K562 (cell line): ENCODE measurements around the gene POLG. TPM values are rescaled to one million over a fixed set of nuclear protein-coding genes. Genes with fewer than 3 reads are reported as not detected.

Source experiments
- C11orf30 ChIP-seq: fragments of 450-650 bp; IDR thresholded peaks from 2 replicates; pipeline ENCODE4 v1.6.1; 2016; ENCODE audit warnings: low read depth, mild to moderate bottlenecking
- HNRNPH1 ChIP-seq: fragments of 200-400 bp; formaldehyde crosslinking; optimal IDR thresholded peaks from 2 replicates; pipeline ENCODE3; 2017; ENCODE audit warnings: low read depth, mild to moderate bottlenecking, low read length, moderate library complexity
- NFE2 ChIP-seq: IDR thresholded peaks from 2 replicates; pipeline ENCODE4 v1.6.1; 2014; ENCODE audit warnings: antibody characterized with exemption, low read depth
- PCBP2 ChIP-seq: fragments of 200-400 bp; formaldehyde crosslinking; IDR thresholded peaks from 2 replicates; pipeline ENCODE4 v1.6.1; 2018; ENCODE audit warnings: low read length, low read depth, mild to moderate bottlenecking, moderate library complexity; ENCODE audit not compliant: poor library complexity, severe bottlenecking
- POLR2AphosphoS5 ChIP-seq: IDR thresholded peaks from 2 replicates; pipeline ENCODE4 v1.6.1; 2011; ENCODE audit warnings: mild to moderate bottlenecking, low read depth, low read length, moderate library complexity; ENCODE audit not compliant: control insufficient read depth, insufficient read depth
- POLR3A ChIP-seq: IDR thresholded peaks from 2 replicates; pipeline ENCODE4 v1.6.1; 2011; ENCODE audit warnings: borderline replicate concordance, mild to moderate bottlenecking, moderate library complexity; ENCODE audit not compliant: insufficient read length, insufficient read depth; ENCODE audit errors: extremely low read depth
- SETDB1 ChIP-seq: IDR thresholded peaks from one replicate; pipeline ENCODE4 v1.6.1; 2012; ENCODE audit warnings: low read length, control low read depth, inconsistent platforms
- SIN3A ChIP-seq, 2 experiments: fragments of 150-350 bp in 1 of 2; IDR thresholded peaks; 2 replicates each; pipeline ENCODE4 v1.6.1; 2011 to 2016; ENCODE audit warnings: borderline replicate concordance in 2 of 2, low read depth in 2 of 2, low read length in 2 of 2, mild to moderate bottlenecking in 2 of 2, moderate library complexity in 2 of 2; ENCODE audit not compliant: control insufficient read depth in 1 of 2
- XRCC4 ChIP-seq: IDR thresholded peaks from one replicate; pipeline ENCODE4 v1.6.1; 2011; ENCODE audit not compliant: insufficient read depth, insufficient read length; ENCODE audit errors: extremely low read depth
- ZBED1 ChIP-seq: IDR thresholded peaks from 2 replicates; pipeline ENCODE4 v1.6.1; 2014
- ZFPM2 ChIP-seq: fragments of 250-450 bp; sonication (Bioruptor Pico); IDR thresholded peaks from 2 replicates; pipeline ENCODE4 v1.5.1; 2022; ENCODE audit warnings: mild to moderate bottlenecking
- ZNF12 ChIP-seq: sonication (generic); formaldehyde crosslinking; IDR thresholded peaks from 2 replicates; pipeline ENCODE4 v1.4.0; 2020; ENCODE audit warnings: mild to moderate bottlenecking, missing genetic modification reagents
- ZNF347 ChIP-seq: fragments of 450-650 bp; formaldehyde crosslinking; IDR thresholded peaks from 2 replicates; pipeline ENCODE4 v1.4.0; 2020; ENCODE audit warnings: low read depth, mild to moderate bottlenecking, moderate library complexity
- polyA plus RNA-seq, 8 experiments: library from polyadenylated mRNA; depleted of rRNA in 4 of 8; stranded (reverse) in 5 of 8; unstranded in 3 of 8; fragments of >200 nt; fragmentation: Nextera tagmentation in 2 of 8; fragmentation: Illumina TruSeq in 1 of 8; extraction: Ambion mirVana in 2 of 8; extraction: Trizol in 1 of 8; gene quantifications; 2 replicates each; pipeline versions ENCODE4 v1.2.1 to v1.2.3, GENCODE V29; 2011 to 2014; ENCODE audit warnings: inconsistent platforms in 1 of 8, missing spikeins in 1 of 8
- total RNA-seq, 7 experiments: library from RNA; depleted of rRNA in 6 of 7; stranded (reverse); fragments of >200 nt in 6 of 7; fragmentation: Illumina TruSeq in 2 of 7; extraction: Trizol in 2 of 7; gene quantifications; 2 replicates each; pipeline versions ENCODE4 v1.2.1 to v1.2.3, GENCODE V29; 2011 to 2021; ENCODE audit warnings: low replicate concordance in 1 of 7
- TF ChIP-seq, protein P1 (sequence below): sonication (generic); formaldehyde crosslinking; IDR thresholded peaks from 2 replicates; pipeline ENCODE4 v1.8.1; 2023; ENCODE audit warnings: mild to moderate bottlenecking, missing genetic modification reagents
- TF ChIP-seq, protein P2 (sequence below): fragments of 150-350 bp; IDR thresholded peaks from 2 replicates; pipeline ENCODE4 v1.6.1; 2014; ENCODE audit warnings: low read depth, mild to moderate bottlenecking, low read length, borderline replicate concordance
- TF ChIP-seq, protein P3 (sequence below): fragments of 450-650 bp; formaldehyde crosslinking; IDR thresholded peaks from 2 replicates; pipeline ENCODE4 v1.4.0; 2020; ENCODE audit warnings: mild to moderate bottlenecking, moderate library complexity
- TF ChIP-seq, protein P4 (sequence below): fragments of 250-450 bp; sonication (Bioruptor Pico); IDR thresholded peaks from 2 replicates; pipeline ENCODE4 v1.9.0; 2021; ENCODE audit warnings: mild to moderate bottlenecking, inconsistent platforms

POLG gene
- total and polyA plus RNA-seq, 9 of the 15 experiments (the other 6 are each of a cell fraction or from before 2014, with no cell fraction given): 15.2 to 83.8 (median 38.6) TPM

DNA sequence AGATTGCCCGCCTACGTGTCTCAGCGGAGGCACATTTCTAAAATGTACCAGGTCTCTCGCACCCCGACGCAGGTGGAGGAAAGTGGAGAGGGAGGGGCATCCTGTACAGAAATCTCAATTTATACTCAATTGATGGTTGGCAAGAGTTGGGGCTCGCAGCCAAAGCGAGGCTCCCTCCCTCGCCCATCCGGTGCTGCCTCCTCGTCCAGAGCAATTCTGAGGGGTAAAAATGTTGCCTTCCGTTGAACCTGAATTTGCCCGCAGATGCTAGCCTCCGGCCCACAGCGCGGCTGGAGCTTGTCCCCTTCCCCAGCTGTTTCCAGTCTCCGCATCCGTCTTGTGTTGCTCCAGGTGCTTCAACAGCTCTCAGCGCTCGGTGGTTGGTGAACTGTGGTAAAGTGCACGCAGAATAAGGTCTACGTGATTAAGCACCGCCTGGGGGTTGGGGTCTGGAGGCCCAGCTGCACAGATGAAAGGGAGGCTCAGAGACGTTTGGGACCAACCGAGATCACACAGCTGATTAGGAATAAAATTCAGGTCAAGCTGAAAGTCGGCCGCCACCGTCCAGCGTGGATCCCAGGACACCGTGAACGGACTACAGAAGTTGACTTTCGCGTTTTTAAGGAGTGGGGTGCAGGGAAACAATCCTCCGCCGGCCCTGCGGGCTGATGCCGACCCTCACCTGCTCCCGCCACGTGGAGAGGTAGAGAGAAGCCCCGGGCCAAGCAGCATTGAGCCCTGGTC lies 846 bp upstream of the POLG start (continued):
- TF ChIP-seq, protein P1, sequence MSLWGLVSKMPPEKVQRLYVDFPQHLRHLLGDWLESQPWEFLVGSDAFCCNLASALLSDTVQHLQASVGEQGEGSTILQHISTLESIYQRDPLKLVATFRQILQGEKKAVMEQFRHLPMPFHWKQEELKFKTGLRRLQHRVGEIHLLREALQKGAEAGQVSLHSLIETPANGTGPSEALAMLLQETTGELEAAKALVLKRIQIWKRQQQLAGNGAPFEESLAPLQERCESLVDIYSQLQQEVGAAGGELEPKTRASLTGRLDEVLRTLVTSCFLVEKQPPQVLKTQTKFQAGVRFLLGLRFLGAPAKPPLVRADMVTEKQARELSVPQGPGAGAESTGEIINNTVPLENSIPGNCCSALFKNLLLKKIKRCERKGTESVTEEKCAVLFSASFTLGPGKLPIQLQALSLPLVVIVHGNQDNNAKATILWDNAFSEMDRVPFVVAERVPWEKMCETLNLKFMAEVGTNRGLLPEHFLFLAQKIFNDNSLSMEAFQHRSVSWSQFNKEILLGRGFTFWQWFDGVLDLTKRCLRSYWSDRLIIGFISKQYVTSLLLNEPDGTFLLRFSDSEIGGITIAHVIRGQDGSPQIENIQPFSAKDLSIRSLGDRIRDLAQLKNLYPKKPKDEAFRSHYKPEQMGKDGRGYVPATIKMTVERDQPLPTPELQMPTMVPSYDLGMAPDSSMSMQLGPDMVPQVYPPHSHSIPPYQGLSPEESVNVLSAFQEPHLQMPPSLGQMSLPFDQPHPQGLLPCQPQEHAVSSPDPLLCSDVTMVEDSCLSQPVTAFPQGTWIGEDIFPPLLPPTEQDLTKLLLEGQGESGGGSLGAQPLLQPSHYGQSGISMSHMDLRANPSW: no peak
- TF ChIP-seq, protein P2, sequence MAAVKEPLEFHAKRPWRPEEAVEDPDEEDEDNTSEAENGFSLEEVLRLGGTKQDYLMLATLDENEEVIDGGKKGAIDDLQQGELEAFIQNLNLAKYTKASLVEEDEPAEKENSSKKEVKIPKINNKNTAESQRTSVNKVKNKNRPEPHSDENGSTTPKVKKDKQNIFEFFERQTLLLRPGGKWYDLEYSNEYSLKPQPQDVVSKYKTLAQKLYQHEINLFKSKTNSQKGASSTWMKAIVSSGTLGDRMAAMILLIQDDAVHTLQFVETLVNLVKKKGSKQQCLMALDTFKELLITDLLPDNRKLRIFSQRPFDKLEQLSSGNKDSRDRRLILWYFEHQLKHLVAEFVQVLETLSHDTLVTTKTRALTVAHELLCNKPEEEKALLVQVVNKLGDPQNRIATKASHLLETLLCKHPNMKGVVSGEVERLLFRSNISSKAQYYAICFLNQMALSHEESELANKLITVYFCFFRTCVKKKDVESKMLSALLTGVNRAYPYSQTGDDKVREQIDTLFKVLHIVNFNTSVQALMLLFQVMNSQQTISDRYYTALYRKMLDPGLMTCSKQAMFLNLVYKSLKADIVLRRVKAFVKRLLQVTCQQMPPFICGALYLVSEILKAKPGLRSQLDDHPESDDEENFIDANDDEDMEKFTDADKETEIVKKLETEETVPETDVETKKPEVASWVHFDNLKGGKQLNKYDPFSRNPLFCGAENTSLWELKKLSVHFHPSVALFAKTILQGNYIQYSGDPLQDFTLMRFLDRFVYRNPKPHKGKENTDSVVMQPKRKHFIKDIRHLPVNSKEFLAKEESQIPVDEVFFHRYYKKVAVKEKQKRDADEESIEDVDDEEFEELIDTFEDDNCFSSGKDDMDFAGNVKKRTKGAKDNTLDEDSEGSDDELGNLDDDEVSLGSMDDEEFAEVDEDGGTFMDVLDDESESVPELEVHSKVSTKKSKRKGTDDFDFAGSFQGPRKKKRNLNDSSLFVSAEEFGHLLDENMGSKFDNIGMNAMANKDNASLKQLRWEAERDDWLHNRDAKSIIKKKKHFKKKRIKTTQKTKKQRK: no peak
- no peak for TF ChIP-seq ZFPM2
- no peak for TF ChIP-seq HNRNPH1
- TF ChIP-seq SETDB1: no peak
- TF ChIP-seq C11orf30: no peak
- TF ChIP-seq, protein P3, sequence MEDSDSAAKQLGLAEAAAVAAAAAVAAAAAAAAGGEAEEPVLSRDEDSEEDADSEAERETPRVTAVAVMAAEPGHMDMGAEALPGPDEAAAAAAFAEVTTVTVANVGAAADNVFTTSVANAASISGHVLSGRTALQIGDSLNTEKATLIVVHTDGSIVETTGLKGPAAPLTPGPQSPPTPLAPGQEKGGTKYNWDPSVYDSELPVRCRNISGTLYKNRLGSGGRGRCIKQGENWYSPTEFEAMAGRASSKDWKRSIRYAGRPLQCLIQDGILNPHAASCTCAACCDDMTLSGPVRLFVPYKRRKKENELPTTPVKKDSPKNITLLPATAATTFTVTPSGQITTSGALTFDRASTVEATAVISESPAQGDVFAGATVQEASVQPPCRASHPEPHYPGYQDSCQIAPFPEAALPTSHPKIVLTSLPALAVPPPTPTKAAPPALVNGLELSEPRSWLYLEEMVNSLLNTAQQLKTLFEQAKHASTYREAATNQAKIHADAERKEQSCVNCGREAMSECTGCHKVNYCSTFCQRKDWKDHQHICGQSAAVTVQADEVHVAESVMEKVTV (CRISPR knock-in tag): no peak
- TF ChIP-seq SIN3A (IDR thresholded peaks at IDR 0.05; ENCODE audit: borderline replicate concordance in 2 of 2, control insufficient read depth in 1 of 2, low read depth in 2 of 2, low read length in 2 of 2): no peak
- no peak for TF ChIP-seq ZNF347 (CRISPR knock-in tag)
- no peak for TF ChIP-seq XRCC4
- TF ChIP-seq ZNF12 (CRISPR knock-in tag): 0 out of 2 replicates have a peak, but pooled peaks have one; percentile 2
- no peak for TF ChIP-seq NFE2
- no peak for TF ChIP-seq ZBED1
- TF ChIP-seq, protein P4, sequence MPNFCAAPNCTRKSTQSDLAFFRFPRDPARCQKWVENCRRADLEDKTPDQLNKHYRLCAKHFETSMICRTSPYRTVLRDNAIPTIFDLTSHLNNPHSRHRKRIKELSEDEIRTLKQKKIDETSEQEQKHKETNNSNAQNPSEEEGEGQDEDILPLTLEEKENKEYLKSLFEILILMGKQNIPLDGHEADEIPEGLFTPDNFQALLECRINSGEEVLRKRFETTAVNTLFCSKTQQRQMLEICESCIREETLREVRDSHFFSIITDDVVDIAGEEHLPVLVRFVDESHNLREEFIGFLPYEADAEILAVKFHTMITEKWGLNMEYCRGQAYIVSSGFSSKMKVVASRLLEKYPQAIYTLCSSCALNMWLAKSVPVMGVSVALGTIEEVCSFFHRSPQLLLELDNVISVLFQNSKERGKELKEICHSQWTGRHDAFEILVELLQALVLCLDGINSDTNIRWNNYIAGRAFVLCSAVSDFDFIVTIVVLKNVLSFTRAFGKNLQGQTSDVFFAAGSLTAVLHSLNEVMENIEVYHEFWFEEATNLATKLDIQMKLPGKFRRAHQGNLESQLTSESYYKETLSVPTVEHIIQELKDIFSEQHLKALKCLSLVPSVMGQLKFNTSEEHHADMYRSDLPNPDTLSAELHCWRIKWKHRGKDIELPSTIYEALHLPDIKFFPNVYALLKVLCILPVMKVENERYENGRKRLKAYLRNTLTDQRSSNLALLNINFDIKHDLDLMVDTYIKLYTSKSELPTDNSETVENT: no peak
- no peak for TF ChIP-seq PCBP2
- TF ChIP-seq POLR3A: peak; percentile 53
- TF ChIP-seq POLR2AphosphoS5: no peak
